NCI-H345 treated with DMSO at 0.1 percent for 48 hours (cell line): Measurements from ENCODE around the gene AGXT.
"Not testable (repeated sequence)": the region's sequence is repeated elsewhere in the genome, so short reads cannot be mapped to it uniquely, and the experiment has no call there.

ENCODE experiments used
- DNase-seq: peaks from one replicate; lab custom pipeline; 2025; ENCODE audit not compliant: unreplicated experiment; lab: John Stamatoyannopoulos, UW

The AGXT gene

GRCh38 chr2:240839152-240840143 is 29.2 kb upstream of the AGXT start:
- DNase-seq: no peak

- peak; percentile 18 for DNase-seq
Measured at GRCh38 chr2:240840435-240841060, 28.1 kb upstream of the AGXT start.

GRCh38 chr2:240846309-240846708 is 22.3 kb upstream of the AGXT start:
- DNase-seq: not testable (repeated sequence)

- no peak for DNase-seq
Measured at GRCh38 chr2:240846873-240847595, 21.6 kb upstream of the AGXT start.

- DNase-seq: no peak
Measured at GRCh38 chr2:240847817-240848216, 20.8 kb upstream of the AGXT start.

GRCh38 chr2:240848900-240849680 is 19.5 kb upstream of the AGXT start:
- DNase-seq: no peak

- DNase-seq: no peak
Measured at GRCh38 chr2:240850026-240850425, 18.6 kb upstream of the AGXT start.

- no peak for DNase-seq
Measured at GRCh38 chr2:240850756-240851077, 17.9 kb upstream of the AGXT start.

GRCh38 chr2:240851078-240851991 is 17.3 kb upstream of the AGXT start:
- peak; percentile 50 for DNase-seq

- no peak for DNase-seq
Measured at GRCh38 chr2:240852671-240853314, 15.8 kb upstream of the AGXT start.

GRCh38 chr2:240855670-240856069 is 13.0 kb upstream of the AGXT start:
- DNase-seq: no peak

- DNase-seq: no peak
Measured at GRCh38 chr2:240856151-240856980, 12.3 kb upstream of the AGXT start.

- DNase-seq: no peak
Measured at GRCh38 chr2:240857039-240858008, 11.3 kb upstream of the AGXT start.

GRCh38 chr2:240858321-240858720 is 10.3 kb upstream of the AGXT start:
- no peak for DNase-seq

GRCh38 chr2:240858871-240859270 is 9.8 kb upstream of the AGXT start:
- DNase-seq: no peak

GRCh38 chr2:240861547-240861946 is 7.1 kb upstream of the AGXT start:
- DNase-seq: no peak

- DNase-seq: no peak
Measured at GRCh38 chr2:240864475-240864874, 4.1 kb upstream of the AGXT start.
